ENCODE results near the gene CDK5R1.

DNA sequence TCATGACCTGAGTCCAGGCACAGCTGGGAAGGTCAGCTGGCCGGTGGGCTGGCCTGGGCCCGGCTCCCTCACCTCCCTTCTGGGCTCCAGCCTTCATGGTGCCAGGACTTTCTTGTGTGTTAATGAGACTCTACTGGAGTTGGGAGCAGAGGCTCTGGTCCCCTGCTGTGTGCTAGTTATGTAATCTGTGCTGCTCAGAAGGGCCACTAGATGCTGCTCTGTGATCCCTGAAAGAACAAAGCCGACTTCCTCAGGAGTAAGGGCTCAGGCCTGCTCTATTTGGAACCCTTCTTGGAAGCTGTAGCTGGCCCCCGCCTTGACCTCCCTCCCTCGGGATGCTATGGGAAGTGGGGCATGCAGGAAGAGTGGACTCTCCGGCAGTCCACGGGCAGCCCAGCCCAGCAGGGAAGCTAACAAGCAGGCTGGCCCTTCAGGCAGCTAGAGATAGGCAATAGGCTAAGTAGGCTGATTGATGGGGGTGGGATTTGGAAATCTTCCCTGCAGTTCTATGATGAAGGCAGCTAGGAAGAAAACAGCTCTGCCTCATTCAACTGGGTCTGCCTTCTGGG, 3.3 kb upstream of the CDK5R1 start:
- TF ChIP-seq, protein P1, sequence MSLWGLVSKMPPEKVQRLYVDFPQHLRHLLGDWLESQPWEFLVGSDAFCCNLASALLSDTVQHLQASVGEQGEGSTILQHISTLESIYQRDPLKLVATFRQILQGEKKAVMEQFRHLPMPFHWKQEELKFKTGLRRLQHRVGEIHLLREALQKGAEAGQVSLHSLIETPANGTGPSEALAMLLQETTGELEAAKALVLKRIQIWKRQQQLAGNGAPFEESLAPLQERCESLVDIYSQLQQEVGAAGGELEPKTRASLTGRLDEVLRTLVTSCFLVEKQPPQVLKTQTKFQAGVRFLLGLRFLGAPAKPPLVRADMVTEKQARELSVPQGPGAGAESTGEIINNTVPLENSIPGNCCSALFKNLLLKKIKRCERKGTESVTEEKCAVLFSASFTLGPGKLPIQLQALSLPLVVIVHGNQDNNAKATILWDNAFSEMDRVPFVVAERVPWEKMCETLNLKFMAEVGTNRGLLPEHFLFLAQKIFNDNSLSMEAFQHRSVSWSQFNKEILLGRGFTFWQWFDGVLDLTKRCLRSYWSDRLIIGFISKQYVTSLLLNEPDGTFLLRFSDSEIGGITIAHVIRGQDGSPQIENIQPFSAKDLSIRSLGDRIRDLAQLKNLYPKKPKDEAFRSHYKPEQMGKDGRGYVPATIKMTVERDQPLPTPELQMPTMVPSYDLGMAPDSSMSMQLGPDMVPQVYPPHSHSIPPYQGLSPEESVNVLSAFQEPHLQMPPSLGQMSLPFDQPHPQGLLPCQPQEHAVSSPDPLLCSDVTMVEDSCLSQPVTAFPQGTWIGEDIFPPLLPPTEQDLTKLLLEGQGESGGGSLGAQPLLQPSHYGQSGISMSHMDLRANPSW (CRISPR knock-in tag; conservative IDR thresholded peaks at IDR 0.05; ENCODE audit: low read depth): no peak
- no peak for TF ChIP-seq CTCF (IDR thresholded peaks at IDR 0.05)
- TF ChIP-seq ETV6 (CRISPR knock-in tag; IDR thresholded peaks at IDR 0.05): 0 out of 2 replicates have a peak, but pooled peaks have one; percentile 13
- TF ChIP-seq, protein P2, sequence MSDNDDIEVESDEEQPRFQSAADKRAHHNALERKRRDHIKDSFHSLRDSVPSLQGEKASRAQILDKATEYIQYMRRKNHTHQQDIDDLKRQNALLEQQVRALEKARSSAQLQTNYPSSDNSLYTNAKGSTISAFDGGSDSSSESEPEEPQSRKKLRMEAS (CRISPR knock-in tag; IDR thresholded peaks at IDR 0.05): no peak
- TF ChIP-seq ZNF232 (CRISPR knock-in tag; IDR thresholded peaks at IDR 0.05): no peak
- TF ChIP-seq, protein P3, sequence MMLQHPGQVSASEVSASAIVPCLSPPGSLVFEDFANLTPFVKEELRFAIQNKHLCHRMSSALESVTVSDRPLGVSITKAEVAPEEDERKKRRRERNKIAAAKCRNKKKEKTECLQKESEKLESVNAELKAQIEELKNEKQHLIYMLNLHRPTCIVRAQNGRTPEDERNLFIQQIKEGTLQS (CRISPR knock-in tag; conservative IDR thresholded peaks at IDR 0.05): no peak
- TF ChIP-seq CREB1 (CRISPR knock-in tag; IDR thresholded peaks at IDR 0.05): no peak
- no peak for TF ChIP-seq ZNF416 (CRISPR knock-in tag; IDR thresholded peaks at IDR 0.05)
- TF ChIP-seq ATF1 (CRISPR knock-in tag; IDR thresholded peaks at IDR 0.05): no peak
- no peak for TF ChIP-seq MYBL2 (CRISPR knock-in tag; IDR thresholded peaks at IDR 0.05)
